ENCODE data around the gene FEN1. TPM values are rescaled to one million over a fixed set of nuclear protein-coding genes. Genes with fewer than 3 reads are reported as not detected.

The FEN1 gene
- polyA plus RNA-seq, 1 of the 3 experiments (the other 2 are of a cell fraction) = 35.9 TPM

DNA sequence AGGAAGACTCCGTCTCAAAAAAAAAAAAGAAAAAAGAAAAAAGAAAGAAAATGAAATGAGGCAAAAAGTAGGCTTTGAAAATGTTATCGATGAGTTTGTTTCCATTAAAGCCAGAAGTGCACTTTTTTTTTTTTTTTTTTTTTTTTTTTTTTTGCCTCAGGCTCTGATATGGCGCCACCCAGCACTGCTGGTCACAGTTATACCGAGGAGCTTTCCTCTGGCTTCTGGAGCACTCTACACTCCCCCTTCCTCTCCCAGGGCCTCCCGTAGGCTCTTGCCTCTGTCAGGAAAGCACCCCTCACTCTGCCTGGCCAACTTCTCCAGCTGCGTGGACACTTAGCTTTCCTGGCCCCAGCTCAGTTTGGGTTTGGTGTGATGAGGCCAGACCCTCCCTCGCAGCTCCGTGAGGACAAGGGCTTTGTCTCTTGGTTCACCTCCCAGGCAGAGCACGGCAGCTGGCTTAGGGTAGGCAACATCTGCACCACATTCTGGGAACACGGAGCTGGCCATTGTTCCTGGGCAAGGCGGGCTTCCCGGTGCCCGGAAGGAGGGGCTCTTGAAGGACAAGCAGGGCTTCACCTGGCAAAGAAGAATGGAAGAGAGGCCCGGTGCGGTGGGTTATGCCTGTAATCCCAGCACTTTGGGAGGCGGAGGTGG lies 52.3 kb downstream of the FEN1 start:
- Histone ChIP-seq H3K79me2 (ENCODE audit: insufficient read depth) (no peaks in the 10 kb centered on the region), H2AFZ (ENCODE audit: low read depth) (no peak overlapping the region), H3K27me3 (ENCODE audit: insufficient read depth) (no peaks in the 10 kb centered on the region), H3K9me3 (no peaks in the 10 kb centered on the region), H3F3A (replicated peaks; ENCODE audit: insufficient read depth) (no peaks in the 10 kb centered on the region), H3K4me1 (ENCODE audit: control insufficient read depth in 1 of 2, insufficient read depth in 2 of 2, low read depth in 1 of 2, low read length in 1 of 2) (no peaks in the 10 kb centered on the region), H3K27ac (ENCODE audit: low read depth in 2 of 2, low read length in 1 of 2) (no peak overlapping the region), H3K9ac (no peak overlapping the region), H3K9me2 (no peaks in the 10 kb centered on the region), H3K4me3 (ENCODE audit: low read depth in 2 of 2, low read length in 1 of 2) (no peak overlapping the region), H4K20me1 (ENCODE audit: insufficient read depth) (no peaks in the 10 kb centered on the region), H3K36me3 (replicated peaks in 1 of 2; ENCODE audit: control insufficient read depth in 1 of 2, insufficient read depth in 2 of 2, low read length in 1 of 2) (peaks cover 14 to 54% of the 10 kb centered on the region in 2 experiments), H3K4me2 (no peak overlapping the region)
- 92% methylated on average over 16 of the region's 16 CpGs for WGBS (ENCODE audit: low lambda C conversion rate)
- peak; percentile 36 for DNase-seq
- ChIA-PET CTCF (interaction anchor here (0.7 to 1.2 kb wide), 2 partner anchors 25 to 48 kb away, joined by 3 read pairs; no protein-coding TSS in a partner anchor), POLR2A (no interaction called here)
- TF ChIP-seq, protein P1, sequence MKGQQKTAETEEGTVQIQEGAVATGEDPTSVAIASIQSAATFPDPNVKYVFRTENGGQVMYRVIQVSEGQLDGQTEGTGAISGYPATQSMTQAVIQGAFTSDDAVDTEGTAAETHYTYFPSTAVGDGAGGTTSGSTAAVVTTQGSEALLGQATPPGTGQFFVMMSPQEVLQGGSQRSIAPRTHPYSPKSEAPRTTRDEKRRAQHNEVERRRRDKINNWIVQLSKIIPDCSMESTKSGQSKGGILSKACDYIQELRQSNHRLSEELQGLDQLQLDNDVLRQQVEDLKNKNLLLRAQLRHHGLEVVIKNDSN (IDR thresholded peaks at IDR 0.05; ENCODE audit: borderline replicate concordance, low read depth) = no peak

DNA sequence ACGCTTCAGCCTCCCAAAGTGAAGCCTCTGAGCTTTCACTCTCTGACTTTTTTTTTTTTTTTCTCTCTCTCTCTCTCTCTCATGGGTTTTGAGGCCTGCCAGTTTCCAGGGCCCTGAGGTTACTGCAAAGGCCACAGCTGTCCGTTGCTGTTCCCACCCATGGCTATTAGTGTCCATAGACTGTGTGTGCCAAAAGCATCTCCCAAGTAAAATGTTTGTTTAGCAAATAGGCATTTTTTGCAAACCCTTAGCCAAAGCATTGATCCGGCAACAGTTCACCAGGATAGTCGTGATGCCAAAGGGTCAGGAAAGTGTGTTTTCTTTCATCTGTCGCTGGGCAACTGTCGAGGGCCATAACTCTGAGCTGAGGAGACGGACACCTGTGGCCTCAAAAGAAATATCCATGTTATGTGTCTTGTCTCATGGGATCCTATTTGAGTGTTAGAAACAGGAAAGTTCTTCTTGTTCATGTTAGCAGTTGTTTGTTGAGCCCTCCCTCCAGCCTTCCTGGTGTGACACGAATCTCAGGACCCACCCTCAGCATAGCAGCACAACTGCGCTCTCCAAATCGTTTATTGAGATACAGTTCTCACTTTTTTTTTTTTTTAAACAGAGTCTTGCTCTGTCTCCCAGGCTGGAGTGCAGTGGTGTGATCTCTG lies 53.8 kb downstream of the FEN1 start:
- no peaks in the 10 kb centered on the region for H3K9me2 ChIP-seq
- H3K36me3 ChIP-seq (replicated peaks in 1 of 2; ENCODE audit: control insufficient read depth in 1 of 2, insufficient read depth in 2 of 2, low read length in 1 of 2) = peaks cover 14 to 57% of the 10 kb centered on the region in 2 experiments
- DNase-seq = no peak
- CTCF ChIA-PET = interaction anchor here (0.7 to 1.2 kb wide), 2 partner anchors 49 to 533 kb away, joined by 3 to 4 read pairs; no protein-coding TSS in a partner anchor
- no peak for TF ChIP-seq EP300 (IDR thresholded peaks at IDR 0.05; ENCODE audit: borderline replicate concordance in 1 of 2, low read depth in 1 of 2, low read length in 1 of 2)
- no peak for TF ChIP-seq SMC3 (IDR thresholded peaks at IDR 0.05; ENCODE audit: low read depth, low read length)
- no peak for TF ChIP-seq MXI1 (IDR thresholded peaks at IDR 0.05; ENCODE audit: low read depth, low read length)
- no peak for TF ChIP-seq JUND (IDR thresholded peaks at IDR 0.05)
- TF ChIP-seq, protein P2, sequence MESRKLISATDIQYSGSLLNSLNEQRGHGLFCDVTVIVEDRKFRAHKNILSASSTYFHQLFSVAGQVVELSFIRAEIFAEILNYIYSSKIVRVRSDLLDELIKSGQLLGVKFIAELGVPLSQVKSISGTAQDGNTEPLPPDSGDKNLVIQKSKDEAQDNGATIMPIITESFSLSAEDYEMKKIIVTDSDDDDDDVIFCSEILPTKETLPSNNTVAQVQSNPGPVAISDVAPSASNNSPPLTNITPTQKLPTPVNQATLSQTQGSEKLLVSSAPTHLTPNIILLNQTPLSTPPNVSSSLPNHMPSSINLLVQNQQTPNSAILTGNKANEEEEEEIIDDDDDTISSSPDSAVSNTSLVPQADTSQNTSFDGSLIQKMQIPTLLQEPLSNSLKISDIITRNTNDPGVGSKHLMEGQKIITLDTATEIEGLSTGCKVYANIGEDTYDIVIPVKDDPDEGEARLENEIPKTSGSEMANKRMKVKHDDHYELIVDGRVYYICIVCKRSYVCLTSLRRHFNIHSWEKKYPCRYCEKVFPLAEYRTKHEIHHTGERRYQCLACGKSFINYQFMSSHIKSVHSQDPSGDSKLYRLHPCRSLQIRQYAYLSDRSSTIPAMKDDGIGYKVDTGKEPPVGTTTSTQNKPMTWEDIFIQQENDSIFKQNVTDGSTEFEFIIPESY (IDR thresholded peaks at IDR 0.05; ENCODE audit: borderline replicate concordance, low read depth) = no peak
- no peak for TF ChIP-seq NFIC (IDR thresholded peaks at IDR 0.05; ENCODE audit: borderline replicate concordance)
- no peak for TF ChIP-seq GATA2 (CRISPR knock-in tag; IDR thresholded peaks at IDR 0.05)
- no peak overlapping the region for H3K9ac ChIP-seq
- POLR2A ChIA-PET = no interaction called here
- H3K4me3 ChIP-seq (ENCODE audit: low read depth in 2 of 2, low read length in 1 of 2) = no peak overlapping the region
- H4K20me1 ChIP-seq (ENCODE audit: insufficient read depth) = no peaks in the 10 kb centered on the region
- H3K79me2 ChIP-seq (ENCODE audit: insufficient read depth) = no peaks in the 10 kb centered on the region
- 95% methylated on average over 9 of the region's 10 CpGs for WGBS (ENCODE audit: low lambda C conversion rate)
- H3K27me3 ChIP-seq (ENCODE audit: insufficient read depth) = no peaks in the 10 kb centered on the region
- no peak overlapping the region for H2AFZ ChIP-seq (ENCODE audit: low read depth)
- H3K4me2 ChIP-seq = no peak overlapping the region
- no peaks in the 10 kb centered on the region for H3K9me3 ChIP-seq
- H3F3A ChIP-seq (replicated peaks; ENCODE audit: insufficient read depth) = no peaks in the 10 kb centered on the region
- no peak overlapping the region for H3K27ac ChIP-seq (ENCODE audit: low read depth in 2 of 2, low read length in 1 of 2)
- no peaks in the 10 kb centered on the region for H3K4me1 ChIP-seq (ENCODE audit: control insufficient read depth in 1 of 2, insufficient read depth in 2 of 2, low read depth in 1 of 2, low read length in 1 of 2)

Other genes starting within 250 kb of the FEN1 start
- 1.1 and 1.4 TPM in 2 replicates for gene SYT7, start 211.8 kb upstream of the FEN1 start, polyA plus RNA-seq (2012; rRNA removed)
- gene DAGLA, start 112.5 kb upstream of the FEN1 start, polyA plus RNA-seq (2012; rRNA removed) = 2.7 and 3.3 TPM in 2 replicates
- 1.8 and 2.8 TPM in 2 replicates for gene MYRF, start 40.3 kb upstream of the FEN1 start, polyA plus RNA-seq (2012; rRNA removed)
- gene TMEM258, start 312 bp upstream of the FEN1 start, polyA plus RNA-seq (2012; rRNA removed) = 454 and 617 TPM in 2 replicates
- gene FADS1, start 24.1 kb downstream of the FEN1 start, polyA plus RNA-seq (2012; rRNA removed) = 20.6 and 26.4 TPM in 2 replicates
- 67.8 and 77.1 TPM in 2 replicates for gene FADS2, start 35.4 kb downstream of the FEN1 start, polyA plus RNA-seq (2012; rRNA removed)
- 93.3 and 116 TPM in 2 replicates for gene FADS3, start 98.6 kb downstream of the FEN1 start, polyA plus RNA-seq (2012; rRNA removed)
- 9.8 and 10.2 TPM in 2 replicates for gene RAB3IL1, start 124.7 kb downstream of the FEN1 start, polyA plus RNA-seq (2012; rRNA removed)
- 0.30 and 0.47 TPM in 2 replicates for gene BEST1, start 157.4 kb downstream of the FEN1 start, polyA plus RNA-seq (2012; rRNA removed)
- 879 and 1,229 TPM in 2 replicates for gene FTH1, start 174.7 kb downstream of the FEN1 start, polyA plus RNA-seq (2012; rRNA removed)